HG03378 (cell line): ENCODE measurements around the gene PDK2.

Source experiments
- ATAC-seq: cut with Tn5 transposase; IDR thresholded peaks from one replicate; pipeline ENCODE4 v1.9.1; 2021; ENCODE audit warnings: mild to moderate bottlenecking, moderate library complexity; ENCODE audit not compliant: unreplicated experiment

PDK2 gene

GRCh38 chr17:50114849-50115357 lies 19.8 kb downstream of the PDK2 start:
- ATAC-seq: no peak

DNA sequence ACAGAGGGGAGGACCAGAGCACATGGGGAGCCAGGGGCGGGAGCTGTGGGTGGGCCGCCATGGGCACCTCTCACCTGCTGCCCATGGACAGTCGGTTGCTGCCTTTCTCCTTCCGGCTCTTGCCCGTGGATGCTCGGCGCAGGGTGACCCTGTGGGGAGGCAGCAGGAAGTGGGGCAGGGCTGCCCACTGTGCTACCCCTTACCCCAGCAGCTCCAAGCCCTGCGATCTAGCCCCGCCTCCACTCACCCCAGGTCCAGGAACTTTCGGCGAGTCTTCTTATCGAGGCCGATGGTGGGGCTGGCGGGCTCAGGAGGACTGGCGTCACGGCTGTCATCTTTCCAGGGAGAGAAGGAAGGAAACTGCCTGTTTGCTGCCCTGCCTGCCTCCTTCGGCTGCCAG lies 20.6 kb downstream of the PDK2 start:
- ATAC-seq: no peak

DNA sequence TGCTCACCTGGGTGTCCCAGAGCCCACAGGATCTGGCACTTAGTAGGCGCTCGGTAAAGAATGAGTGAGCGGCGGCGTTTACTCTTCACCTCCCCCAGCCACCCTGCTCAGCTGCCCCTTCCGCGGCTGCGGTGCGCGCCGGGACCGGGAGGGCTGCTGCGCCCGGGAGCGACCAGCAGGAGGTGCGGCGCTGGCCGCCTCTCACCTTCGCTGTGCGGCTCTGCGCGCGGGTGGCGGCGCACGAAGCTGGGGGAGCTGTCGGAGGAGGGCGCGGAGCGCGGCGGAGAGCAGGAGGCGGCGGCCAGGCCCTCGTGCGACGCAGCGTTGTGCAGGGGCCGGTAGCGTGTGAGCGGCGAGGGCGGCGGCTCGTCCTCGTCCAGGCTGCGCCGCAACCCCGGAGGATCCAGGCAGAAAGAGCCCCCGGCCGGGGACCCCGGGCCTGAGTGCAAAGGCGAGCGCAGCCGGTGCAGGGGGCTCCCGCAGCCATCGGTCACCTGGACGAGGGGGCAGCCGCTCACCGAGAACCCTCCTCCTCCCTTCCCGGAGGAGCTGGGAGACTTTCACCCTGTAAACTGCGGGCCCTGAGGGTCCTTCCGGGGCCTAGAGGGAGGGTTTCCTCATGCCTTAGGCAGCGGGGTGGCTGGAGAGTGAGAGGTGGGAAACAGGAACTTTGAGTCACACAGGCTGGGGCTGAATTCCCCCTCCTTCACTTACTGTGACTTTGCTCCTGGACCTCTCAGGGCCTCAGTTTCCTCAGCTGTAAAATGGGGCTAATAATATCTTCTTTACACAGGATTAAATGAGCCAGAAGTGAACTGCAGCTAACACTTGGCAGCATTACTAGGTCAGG lies 22.3 kb downstream of the PDK2 start:
- no peak for ATAC-seq

DNA sequence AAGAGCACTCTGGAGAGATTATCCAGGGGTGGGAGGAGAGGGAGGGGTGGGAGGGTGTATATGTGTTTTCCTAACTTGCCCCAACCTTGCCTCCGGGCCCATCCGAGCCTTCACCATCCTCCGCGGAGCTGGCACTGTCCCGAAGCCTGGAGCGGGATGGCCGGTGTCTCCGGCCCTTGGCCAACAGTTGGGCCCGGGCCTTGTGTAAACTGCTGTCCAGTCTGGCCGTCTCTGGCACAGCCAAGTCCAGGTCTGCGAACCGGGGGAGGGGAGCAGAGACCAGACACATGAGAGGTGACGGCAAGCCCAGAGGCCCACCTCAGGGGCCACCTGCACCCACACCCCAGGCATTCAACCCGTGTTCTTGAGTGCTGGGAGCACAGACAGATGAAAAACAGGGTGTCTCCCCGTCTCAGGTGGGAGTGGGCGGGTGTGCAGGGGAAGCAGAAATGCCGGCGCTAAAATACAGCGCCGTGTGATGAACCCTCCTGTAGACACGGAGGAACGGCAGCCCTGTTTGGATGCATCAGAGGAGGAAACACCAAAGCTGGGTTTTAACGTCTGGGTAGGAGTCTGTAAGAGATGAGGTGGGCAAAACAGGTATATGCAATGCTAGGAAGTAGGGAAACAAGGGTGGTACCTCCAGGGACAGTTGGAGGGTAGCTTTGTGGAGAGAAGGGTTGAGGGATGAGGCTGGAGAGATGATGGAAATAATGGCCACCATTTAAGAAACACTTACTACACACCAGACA lies 23.1 kb downstream of the PDK2 start:
- no peak for ATAC-seq

DNA sequence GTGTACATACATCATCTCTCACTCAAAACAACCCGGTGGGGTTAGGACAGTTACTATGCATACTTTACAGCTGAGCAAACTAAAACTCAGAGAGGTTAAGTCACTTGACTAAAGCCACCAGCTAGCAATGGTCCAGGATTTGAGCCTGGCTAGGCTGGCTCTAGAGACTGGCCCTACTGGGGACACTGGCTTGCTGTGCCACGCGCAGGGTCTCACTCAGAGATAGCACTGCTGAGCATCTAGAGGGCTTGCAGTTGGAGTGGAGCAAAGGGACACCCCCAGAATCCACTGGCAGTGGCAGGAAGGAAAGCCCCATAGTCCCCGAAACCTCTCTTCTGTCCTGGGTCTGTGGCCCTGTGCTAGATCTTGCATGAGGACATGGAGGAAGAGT lies 23.7 kb downstream of the PDK2 start:
- ATAC-seq: no peak

DNA sequence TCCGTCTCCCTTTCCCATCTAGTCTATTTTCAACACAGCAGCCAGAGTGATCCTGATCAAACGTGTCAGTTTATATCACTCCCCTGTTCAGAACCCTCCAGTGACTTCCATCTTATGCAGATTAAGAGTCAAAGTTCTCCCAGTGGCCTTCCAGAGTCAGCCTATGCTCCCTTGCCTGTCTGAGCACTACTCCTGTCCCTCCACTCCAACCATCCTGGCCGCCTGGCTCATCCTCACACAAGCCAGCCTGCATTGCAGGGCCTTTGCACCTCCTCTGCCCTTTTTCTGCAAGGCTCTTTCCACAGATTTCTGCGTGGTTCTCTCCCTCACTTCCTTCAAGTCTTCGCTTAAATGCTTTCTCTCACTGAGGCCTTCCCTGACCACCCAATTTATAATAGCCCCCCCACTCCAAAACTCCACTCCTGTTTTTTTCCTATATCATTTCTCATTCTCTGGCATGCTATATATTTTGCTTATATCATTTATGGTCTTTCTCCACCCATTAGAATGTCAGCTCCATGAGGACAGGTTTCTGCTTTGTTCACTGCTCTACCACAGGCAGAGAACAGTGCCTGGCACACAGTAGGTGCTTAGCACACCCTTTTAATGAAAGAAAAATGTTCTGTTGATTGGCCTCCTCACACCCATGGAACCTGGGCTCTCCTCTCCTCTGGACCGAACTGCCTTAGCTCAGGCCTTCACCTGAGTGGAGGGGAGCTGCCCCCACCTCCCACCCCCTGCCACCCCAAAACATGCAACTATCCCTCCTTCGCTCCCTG lies 25.5 kb downstream of the PDK2 start:
- no peak for ATAC-seq

GRCh38 chr17:50122945-50123344 lies 27.8 kb downstream of the PDK2 start:
- no peak for ATAC-seq

DNA sequence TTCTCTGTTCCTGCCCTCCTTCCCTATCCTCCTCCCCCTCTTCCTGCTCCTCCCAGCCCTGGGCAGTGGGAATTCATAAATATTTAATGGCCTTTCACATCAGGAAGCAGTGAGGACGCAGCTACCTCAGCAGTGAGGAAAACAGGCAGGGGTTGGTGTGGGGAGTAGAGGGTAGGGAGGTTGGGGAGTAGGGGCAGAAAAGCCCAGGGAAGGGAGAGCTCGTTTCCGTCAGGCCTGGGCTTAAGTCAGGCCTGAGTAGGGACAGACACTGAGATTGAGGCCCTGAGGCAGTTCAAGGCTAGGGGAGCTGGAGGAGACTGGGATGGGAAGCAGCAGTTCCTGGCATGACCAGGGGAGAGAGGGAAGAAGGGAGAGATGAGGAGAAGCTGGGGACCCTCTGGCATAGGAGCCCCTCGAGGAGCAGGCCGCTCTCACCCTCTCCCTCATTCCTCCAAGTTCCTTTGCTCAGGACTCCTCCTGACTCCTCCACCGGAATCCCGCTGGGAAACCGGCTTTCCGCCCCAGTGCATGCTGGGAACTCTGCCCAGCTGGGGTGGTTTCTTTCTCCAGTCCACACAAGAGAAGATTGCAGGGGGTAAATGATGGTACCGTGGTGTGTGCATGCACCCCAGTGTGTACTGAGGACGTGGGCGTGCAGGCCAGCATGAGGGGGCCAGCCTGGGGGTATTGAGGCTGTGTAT lies 28.6 kb downstream of the PDK2 start:
- no peak for ATAC-seq

GRCh38 chr17:50125420-50125997 lies 30.4 kb downstream of the PDK2 start:
- no peak for ATAC-seq

- no peak for ATAC-seq
Observed at GRCh38 chr17:50127697-50128361, 32.7 kb downstream of the PDK2 start.

GRCh38 chr17:50128441-50129352 lies 33.5 kb downstream of the PDK2 start:
- no peak for ATAC-seq

GRCh38 chr17:50129353-50129727 lies 34.2 kb downstream of the PDK2 start:
- ATAC-seq: no peak

DNA sequence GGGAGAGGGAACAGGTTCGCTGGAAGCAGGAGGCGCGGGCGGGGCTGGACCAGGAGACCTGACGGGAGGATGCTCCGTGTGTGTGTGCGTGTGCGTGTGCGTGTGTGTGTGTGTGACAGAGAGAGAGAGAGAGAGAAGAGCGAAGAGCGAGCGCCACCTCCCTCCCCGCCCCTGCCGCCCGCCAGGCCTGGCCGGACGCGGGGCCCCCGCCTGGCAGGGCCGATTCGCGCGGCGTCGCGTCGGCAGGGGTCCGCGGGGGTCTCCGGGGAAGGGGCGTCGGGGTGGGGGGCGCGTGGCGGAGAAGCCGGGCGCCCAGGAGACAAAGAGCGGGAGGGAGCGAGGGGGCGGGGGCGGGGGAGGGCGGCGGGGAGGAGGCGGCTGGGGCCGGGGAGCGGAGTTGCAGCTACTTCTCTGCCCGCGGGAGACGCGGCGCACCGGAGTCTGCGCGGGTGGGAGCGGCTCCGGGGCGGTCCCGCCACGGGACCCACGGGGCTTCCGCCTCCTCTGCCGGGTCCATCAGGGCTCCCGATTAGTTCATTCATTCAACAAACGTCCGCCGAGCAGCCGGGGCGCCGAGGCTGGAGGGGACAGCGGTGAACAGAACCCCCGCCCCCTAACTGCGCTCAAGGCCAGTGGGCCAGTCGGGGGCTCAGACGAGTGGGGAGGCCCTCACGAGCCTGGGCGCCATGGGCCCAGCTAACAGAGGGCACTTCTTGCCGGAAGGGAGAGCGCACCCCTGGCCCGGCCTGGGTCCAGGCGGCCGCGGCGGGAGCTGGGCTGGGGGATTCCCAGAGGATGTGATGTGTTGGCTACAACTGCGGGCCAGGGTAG lies 34.8 kb downstream of the PDK2 start, which contains the start of gene SAMD14:
TSS of gene SAMD14 (minus strand) at position 433 of the 831 bp plus-strand sequence. CDS start 5,201 bp downstream, outside the sequence.
- no peak for ATAC-seq

DNA sequence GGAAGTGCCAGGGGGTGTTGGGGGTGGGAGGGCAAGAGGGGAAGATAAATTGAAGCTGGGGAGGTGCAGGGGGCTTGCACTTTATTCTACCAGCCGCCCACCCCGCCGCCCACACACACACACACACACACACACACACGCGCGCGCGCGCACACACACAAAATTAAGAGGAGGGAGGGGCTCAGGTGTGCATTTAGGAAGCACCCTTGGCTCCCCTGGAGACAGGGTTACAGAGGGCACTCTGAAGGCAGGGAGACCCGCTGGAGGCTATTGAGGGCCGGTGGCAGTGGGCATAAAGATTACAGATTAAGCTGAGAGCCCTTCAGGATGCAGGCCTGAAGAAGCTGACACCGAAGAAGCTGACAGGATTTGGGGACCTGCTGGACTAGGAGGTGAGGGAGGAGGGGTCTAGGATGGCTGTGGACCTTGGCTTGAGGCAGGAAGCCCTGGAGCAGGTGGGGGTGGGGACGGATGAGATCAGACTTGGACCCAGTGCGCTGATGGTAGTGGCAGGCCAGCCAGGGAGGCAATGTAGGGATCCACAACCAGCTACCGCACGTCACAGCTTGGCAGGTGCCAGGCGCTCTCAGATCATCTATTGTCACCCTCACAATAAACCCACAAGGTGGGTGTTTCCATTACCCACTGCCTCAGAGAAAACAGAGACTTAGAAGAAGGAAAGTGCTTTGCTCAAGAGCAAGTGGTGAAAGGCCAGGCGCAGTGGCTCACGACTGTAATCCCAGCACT lies 35.6 kb downstream of the PDK2 start:
- ATAC-seq: no peak

DNA sequence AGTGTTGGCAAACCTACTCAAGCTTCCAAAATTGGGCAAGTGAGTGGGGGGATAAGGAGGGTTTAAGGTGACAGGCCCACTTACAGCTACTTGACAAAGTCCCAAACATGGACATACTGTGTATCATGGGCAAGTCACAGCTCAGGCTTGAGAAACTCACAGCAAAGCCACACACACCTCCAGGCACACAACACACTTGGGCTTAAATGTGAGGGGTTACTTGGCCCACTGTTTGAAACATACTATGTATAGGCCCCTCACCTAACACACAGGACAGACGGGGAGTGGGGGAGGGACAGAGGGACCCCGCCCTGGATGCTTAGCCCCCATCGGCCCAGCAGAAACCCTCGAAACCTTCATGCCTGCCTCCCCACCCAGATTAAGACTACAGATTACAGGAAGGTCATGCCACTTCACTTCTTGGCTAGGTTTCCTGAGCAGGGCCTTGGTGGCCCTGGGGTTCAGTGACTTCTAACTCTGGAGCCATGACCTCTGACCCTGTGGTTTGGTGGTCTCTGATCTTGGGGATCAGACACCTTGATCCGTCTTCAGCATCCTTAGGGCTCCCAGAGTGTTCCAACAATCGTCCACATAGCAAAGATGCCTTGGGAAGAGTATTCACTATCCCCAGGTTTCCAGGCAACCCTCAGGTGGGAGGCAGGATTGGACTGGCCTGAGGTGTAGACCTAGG lies 37.1 kb downstream of the PDK2 start:
- no peak for ATAC-seq

DNA sequence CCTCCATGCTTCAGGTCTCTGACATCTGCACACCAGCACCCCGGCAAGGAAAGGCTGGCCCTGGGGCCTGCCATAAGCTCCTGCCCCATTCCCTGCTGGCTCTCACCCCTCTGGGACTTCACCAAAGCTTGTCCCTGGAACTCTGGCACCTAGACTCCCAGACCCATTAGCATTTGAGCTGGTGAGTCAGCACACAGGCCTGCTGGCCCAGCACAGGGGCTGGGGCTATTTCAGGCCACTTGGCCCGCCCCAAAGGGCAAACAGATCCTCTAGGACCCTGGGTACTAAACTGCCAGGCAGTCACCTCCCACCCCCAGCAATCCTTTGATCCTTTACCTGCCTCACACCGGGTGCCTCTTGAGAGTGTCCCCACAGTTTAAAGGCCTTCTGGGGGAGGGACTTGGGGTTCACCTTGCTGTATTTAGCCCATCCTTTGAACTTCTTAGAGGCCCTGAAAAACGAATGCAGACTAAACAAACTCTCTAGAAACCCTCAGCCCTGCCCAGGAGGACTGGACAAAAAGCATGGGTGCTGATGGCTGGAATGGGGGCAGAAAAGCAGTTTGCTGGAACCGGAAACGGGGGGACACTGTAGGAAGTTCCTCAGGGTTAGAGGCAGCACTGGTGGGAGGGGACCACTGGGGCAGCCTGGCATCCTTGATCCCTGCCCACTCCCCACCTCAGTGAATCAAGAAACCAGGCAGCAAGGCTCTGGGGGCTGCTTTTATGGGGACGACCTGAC lies 38.0 kb downstream of the PDK2 start:
- ATAC-seq: no peak
